ENCODE measurements around the gene ARHGAP40. TPM values are rescaled to one million over a fixed set of nuclear protein-coding genes. Genes with fewer than 3 reads are reported as not detected.

The ARHGAP40 gene
- total and polyA plus RNA-seq, 12 donors = not detected

- no peak overlapping the region for H3K27ac ChIP-seq
- ATAC-seq = no peak
- H3K4me1 ChIP-seq = no peaks in the 10 kb centered on the region
- DNase-seq = peak; percentile 32 to 44
- intact Hi-C loops (cut with DNase I) = no loop called here
- TF ChIP-seq CTCF (IDR thresholded peaks at IDR 0.05) = no peak
- no peak overlapping the region for H3K4me3 ChIP-seq
- peaks cover 0 to 63% (median 33%) of the 10 kb centered on the region in 7 donors for H3K27me3 ChIP-seq
- H3K9me3 ChIP-seq = no peaks in the 10 kb centered on the region
- no peaks in the 10 kb centered on the region for H3K36me3 ChIP-seq
- WGBS, 2 donors = 10 to 11% methylated on average over 14 of the region's 14 CpGs
Measured at GRCh38 chr20:38685853-38686473, 84.4 kb downstream of the ARHGAP40 start.

- intact Hi-C loops (cut with DNase I) = no loop called here
- peaks cover 0 to 45% (median 35%) of the 10 kb centered on the region in 7 donors for H3K27me3 ChIP-seq
- H3K9me3 ChIP-seq = no peaks in the 10 kb centered on the region
- no peaks in the 10 kb centered on the region for H3K4me1 ChIP-seq
- DNase-seq (peak; percentile 30 to 63), ATAC-seq (no peak)
- WGBS, 2 donors = 5 to 6% methylated on average over 13 of the region's 13 CpGs
- H3K27ac ChIP-seq = no peak overlapping the region
- no peak overlapping the region for H3K4me3 ChIP-seq
- no peak for TF ChIP-seq CTCF (IDR thresholded peaks at IDR 0.05)
- no peaks in the 10 kb centered on the region for H3K36me3 ChIP-seq
Measured at GRCh38 chr20:38692436-38693411, 91.1 kb downstream of the ARHGAP40 start.

DNA sequence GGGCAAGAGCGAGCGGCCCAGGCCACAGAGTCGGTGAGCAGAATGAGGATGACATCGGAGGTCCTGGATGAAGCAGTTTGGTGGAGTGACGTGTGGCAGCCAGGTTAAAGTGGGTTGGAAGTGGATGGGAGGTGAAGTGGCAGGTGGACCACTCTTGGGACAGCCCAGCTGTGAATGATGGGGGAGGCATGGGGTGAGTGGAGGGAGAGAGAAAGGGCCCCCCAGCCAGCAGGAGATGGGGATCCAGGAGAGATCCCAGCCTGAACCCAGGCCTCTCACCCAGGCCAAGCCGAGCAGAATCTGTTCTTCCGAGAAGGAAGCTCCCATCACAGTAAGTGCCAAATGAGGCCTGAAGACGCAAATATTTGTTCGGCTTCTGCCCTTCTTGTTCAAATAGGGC, 95.7 kb downstream of the ARHGAP40 start:
- no peaks in the 10 kb centered on the region for H3K9me3 ChIP-seq
- H3K36me3 ChIP-seq = no peaks in the 10 kb centered on the region
- no peak for DNase-seq
- no peak for TF ChIP-seq CTCF (IDR thresholded peaks at IDR 0.05)
- peaks cover 0 to 47% (median 39%) of the 10 kb centered on the region in 7 donors for H3K27me3 ChIP-seq
- no peak for ATAC-seq
- no peak overlapping the region for H3K27ac ChIP-seq
- no peak overlapping the region for H3K4me3 ChIP-seq
- 79 to 84% methylated on average over 9 of the region's 9 CpGs for WGBS, 2 donors
- intact Hi-C loops (cut with DNase I) = no loop called here
- H3K4me1 ChIP-seq = no peaks in the 10 kb centered on the region

DNA sequence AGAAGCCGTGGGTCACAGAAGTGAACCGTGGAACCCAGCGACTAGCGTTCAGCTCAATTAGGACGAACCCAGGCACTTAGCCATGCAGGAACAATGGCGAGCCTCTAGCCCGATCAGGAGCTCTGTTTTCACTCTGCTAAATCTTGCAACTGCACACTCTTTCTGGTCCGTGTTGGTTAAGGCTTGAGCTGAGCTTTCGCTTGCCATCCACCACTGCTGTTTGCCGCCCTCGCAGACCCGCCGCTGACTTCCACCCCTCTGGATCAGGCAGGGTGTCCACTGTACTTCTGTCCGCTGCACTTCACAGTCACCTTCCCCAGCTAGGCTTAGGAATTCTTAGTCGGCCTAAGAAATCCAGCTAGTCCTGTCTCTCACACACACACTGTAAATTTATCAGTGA, 96.9 kb downstream of the ARHGAP40 start:
- intact Hi-C loops (cut with DNase I) = no loop called here
- ATAC-seq (no peak), DNase-seq (no peak)

More for the DNA sequence above, 96.9 kb downstream of the ARHGAP40 start:
- Histone ChIP-seq H3K27ac (no peak overlapping the region), H3K9me3 (no peaks in the 10 kb centered on the region), H3K4me3 (no peak overlapping the region), H3K4me1 (no peaks in the 10 kb centered on the region), H3K36me3 (no peaks in the 10 kb centered on the region), H3K27me3 (peaks cover 0 to 56% (median 42%) of the 10 kb centered on the region in 7 donors)
- WGBS, 2 donors = 81% methylated on average over 15 of the region's 15 CpGs
- no peak for TF ChIP-seq CTCF (IDR thresholded peaks at IDR 0.05)
